Stimulated activated CD4-positive, alpha-beta T cell treated with anti-CD3 and anti-CD28 coated beads, Interleukin-15, amount 100 ng/mL, for 24 hours (primary cell): ENCODE measurements around the gene PDE10A.
"Not testable (repeated sequence)": the region's sequence is repeated elsewhere in the genome, so short reads cannot be mapped to it uniquely, and the experiment has no call there.

Source experiments
- DNase-seq: peaks from one replicate; pipeline ENCODE4 v3.0.0-alpha.2; 2020

Gene PDE10A

GRCh38 chr6:165519316-165519715, 143.7 kb downstream of the PDE10A start:
- DNase-seq = no peak

GRCh38 chr6:165515963-165516624, 146.9 kb downstream of the PDE10A start:
- DNase-seq = no peak

- DNase-seq = no peak
Observed at GRCh38 chr6:165514621-165515020, 148.4 kb downstream of the PDE10A start.

- DNase-seq = no peak
Observed at GRCh38 chr6:165511807-165512206, 151.2 kb downstream of the PDE10A start.

- no peak for DNase-seq
Observed at GRCh38 chr6:165508321-165508869, 154.6 kb downstream of the PDE10A start.

- DNase-seq = no peak
Observed at GRCh38 chr6:165506657-165507056, 156.4 kb downstream of the PDE10A start.

GRCh38 chr6:165500214-165500907, 162.7 kb downstream of the PDE10A start:
- DNase-seq = not testable (repeated sequence)

GRCh38 chr6:165497472-165497871, 165.6 kb downstream of the PDE10A start:
- DNase-seq = no peak

- DNase-seq = no peak
Observed at GRCh38 chr6:165488624-165489295, 174.3 kb downstream of the PDE10A start.

- DNase-seq = no peak
Observed at GRCh38 chr6:165487950-165488349, 175.1 kb downstream of the PDE10A start.

GRCh38 chr6:165487347-165487746, 175.7 kb downstream of the PDE10A start:
- no peak for DNase-seq

- DNase-seq = no peak
Observed at GRCh38 chr6:165486183-165487137, 176.6 kb downstream of the PDE10A start.

GRCh38 chr6:165484178-165484889, 178.7 kb downstream of the PDE10A start:
- DNase-seq = no peak

- no peak for DNase-seq
Observed at GRCh38 chr6:165481921-165482320, 181.1 kb downstream of the PDE10A start.

GRCh38 chr6:165480916-165481315, 182.1 kb downstream of the PDE10A start:
- no peak for DNase-seq

- no peak for DNase-seq
Observed at GRCh38 chr6:165478581-165478980, 184.5 kb downstream of the PDE10A start.

- no peak for DNase-seq
Observed at GRCh38 chr6:165469483-165469882, 193.6 kb downstream of the PDE10A start.

GRCh38 chr6:165468340-165469235, 194.5 kb downstream of the PDE10A start:
- DNase-seq = no peak

- not testable (repeated sequence) for DNase-seq
Observed at GRCh38 chr6:165463499-165463898, 199.5 kb downstream of the PDE10A start.

GRCh38 chr6:165459605-165460301, 203.3 kb downstream of the PDE10A start:
- DNase-seq = not testable (repeated sequence)
